Measurements from ENCODE around the gene BANF2.

DNA sequence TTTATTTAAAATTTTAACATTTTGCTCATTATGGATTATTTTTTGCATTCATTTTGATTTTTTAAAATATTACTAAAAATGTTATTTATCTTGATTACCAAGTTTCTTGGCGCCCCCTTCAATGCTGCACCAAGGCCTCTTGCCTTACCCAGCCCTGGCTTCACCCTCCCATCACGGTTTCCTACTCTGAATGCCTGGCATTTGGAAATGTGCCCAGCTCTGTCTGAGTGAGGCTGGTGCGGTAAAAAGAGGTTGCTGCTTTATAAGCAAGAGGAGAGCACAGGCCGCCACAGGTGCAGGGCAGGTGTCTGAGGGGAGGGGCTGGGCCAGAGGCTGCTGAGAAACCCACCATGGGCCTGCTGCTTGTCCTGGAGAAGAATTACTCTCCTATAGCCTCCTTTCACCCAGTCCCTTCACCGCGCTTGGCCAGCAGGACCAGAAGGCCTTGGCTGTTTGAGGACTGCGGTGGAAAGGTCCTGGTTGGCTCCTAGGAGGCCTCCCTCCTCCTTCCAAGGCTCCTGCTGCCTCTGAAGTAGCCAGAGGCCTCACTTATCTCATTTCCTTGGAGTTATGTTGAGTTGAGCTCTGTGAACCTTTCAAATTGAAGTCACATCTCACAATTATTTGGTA lies 62.6 kb downstream of the BANF2 start:
- TF ChIP-seq POLR2A (IDR thresholded peaks at IDR 0.05), result no peak
- TF ChIP-seq, protein P1, sequence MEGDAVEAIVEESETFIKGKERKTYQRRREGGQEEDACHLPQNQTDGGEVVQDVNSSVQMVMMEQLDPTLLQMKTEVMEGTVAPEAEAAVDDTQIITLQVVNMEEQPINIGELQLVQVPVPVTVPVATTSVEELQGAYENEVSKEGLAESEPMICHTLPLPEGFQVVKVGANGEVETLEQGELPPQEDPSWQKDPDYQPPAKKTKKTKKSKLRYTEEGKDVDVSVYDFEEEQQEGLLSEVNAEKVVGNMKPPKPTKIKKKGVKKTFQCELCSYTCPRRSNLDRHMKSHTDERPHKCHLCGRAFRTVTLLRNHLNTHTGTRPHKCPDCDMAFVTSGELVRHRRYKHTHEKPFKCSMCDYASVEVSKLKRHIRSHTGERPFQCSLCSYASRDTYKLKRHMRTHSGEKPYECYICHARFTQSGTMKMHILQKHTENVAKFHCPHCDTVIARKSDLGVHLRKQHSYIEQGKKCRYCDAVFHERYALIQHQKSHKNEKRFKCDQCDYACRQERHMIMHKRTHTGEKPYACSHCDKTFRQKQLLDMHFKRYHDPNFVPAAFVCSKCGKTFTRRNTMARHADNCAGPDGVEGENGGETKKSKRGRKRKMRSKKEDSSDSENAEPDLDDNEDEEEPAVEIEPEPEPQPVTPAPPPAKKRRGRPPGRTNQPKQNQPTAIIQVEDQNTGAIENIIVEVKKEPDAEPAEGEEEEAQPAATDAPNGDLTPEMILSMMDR (IDR thresholded peaks at IDR 0.05), result no peak

Data from vagina (tissue), 2 donors.